SJSA1 (cell line): ENCODE results near the gene BAZ2B. TPM values are rescaled to one million over a fixed set of nuclear protein-coding genes. Genes with fewer than 3 reads are reported as not detected.
"Not testable (repeated sequence)": the region's sequence is repeated elsewhere in the genome, so short reads cannot be mapped to it uniquely, and the experiment has no call there.

Experiments used
- DNase-seq, 2 experiments: peaks; one replicate each; pipeline ENCODE4 v3.0.0-alpha.2; 2015 to 2020; ENCODE audit warnings: low spot score in 2 of 2, low read depth in 1 of 2
- H3K27ac ChIP-seq: fragments of 250-450 bp; sonication (Bioruptor Pico); 2 replicates; pipeline ENCODE4 v1.5.1; 2020; ENCODE audit warnings: mild to moderate bottlenecking, moderate library complexity
- H3K27me3 ChIP-seq: fragments of 250-450 bp; sonication (Bioruptor Pico); replicated peaks from 2 replicates; pipeline ENCODE4 v1.5.1; 2020; ENCODE audit warnings: mild to moderate bottlenecking, moderate library complexity
- H3K36me3 ChIP-seq: fragments of 250-450 bp; sonication (Bioruptor Pico); 2 replicates; pipeline ENCODE4 v1.5.1; 2020; ENCODE audit warnings: mild to moderate bottlenecking
- H3K4me1 ChIP-seq: fragments of 250-450 bp; sonication (Bioruptor Pico); replicated peaks from 2 replicates; pipeline ENCODE4 v1.6.1; 2021; ENCODE audit warnings: mild to moderate bottlenecking
- H3K4me3 ChIP-seq: fragments of 250-450 bp; sonication (Bioruptor Pico); 2 replicates; pipeline ENCODE4 v1.5.1; 2020; ENCODE audit warnings: mild to moderate bottlenecking
- H3K9me3 ChIP-seq: fragments of 250-450 bp; sonication (Bioruptor Pico); replicated peaks from 2 replicates; pipeline ENCODE4 v1.5.1; 2020; ENCODE audit warnings: mild to moderate bottlenecking
- total RNA-seq: library from RNA; depleted of rRNA; stranded (reverse); fragments of >200 nt; shearing (Covaris generic); gene quantifications from 2 replicates; pipeline ENCODE4 v1.2.3, GENCODE V29; 2014

The BAZ2B gene
- total RNA-seq, 1 experiment from 2014 or later: 15.0 TPM

DNA sequence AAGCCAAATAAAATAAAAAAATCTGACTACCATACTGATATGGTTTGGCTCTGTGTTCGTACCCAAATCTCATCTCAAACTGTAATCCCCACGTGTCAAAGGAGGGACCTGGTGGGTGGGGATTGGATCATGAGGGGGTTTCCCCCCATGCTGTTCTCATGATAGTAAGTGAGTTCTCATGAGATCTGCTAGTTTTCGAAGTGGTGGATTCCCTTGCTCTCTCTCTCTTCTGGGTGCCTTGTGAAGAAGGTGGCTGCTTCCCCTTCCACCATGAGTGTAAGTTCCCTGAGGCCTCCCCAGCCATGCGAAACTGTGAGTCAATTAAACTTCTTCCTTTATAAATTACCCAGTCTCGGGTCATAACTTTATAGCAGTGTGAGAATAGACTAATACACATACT lies 206.1 kb downstream of the BAZ2B start:
- Histone ChIP-seq H3K27ac (no peak overlapping the region), H3K36me3 (0 out of 2 replicates have a peak, but pooled peaks cover 3% of the 10 kb centered on the region), H3K4me1 (no peaks in the 10 kb centered on the region), H3K27me3 (no peaks in the 10 kb centered on the region), H3K9me3 (no peaks in the 10 kb centered on the region), H3K4me3 (no peak overlapping the region)
- DNase-seq: no peak

- Histone ChIP-seq H3K4me3 (no peak overlapping the region), H3K4me1 (no peaks in the 10 kb centered on the region), H3K36me3 (0 out of 2 replicates have a peak, but pooled peaks cover 3% of the 10 kb centered on the region), H3K27me3 (no peaks in the 10 kb centered on the region), H3K9me3 (no peaks in the 10 kb centered on the region), H3K27ac (no peak overlapping the region)
- DNase-seq: no peak
These were observed 207.1 kb downstream of the BAZ2B start for GRCh38 chr2:159409116-159409800.

DNA sequence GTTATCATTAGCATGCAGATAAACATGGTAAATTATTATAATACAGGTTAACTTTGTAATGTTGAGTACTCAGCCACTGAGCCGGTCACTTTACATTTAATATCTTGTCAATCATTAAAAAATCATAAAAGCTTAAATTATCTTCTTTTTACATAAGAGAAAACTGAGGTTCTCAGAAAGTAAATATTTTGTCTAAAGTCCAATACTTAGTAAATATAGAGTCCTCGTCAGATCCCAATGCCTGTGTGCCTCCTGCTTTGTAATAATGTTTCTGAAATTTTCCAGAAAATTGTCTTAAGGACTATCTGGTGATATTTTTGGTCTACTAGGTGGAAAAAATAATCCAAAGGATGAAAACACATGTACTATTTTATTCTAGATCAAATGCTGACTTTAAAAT lies 213.6 kb downstream of the BAZ2B start:
- no peak for DNase-seq
- Histone ChIP-seq H3K27ac (no peak overlapping the region), H3K36me3 (no peaks in the 10 kb centered on the region)

GRCh38 chr2:159402160-159402559 lies 214.2 kb downstream of the BAZ2B start:
- H3K36me3 ChIP-seq, H3K27me3 ChIP-seq, H3K27ac ChIP-seq, H3K4me3 ChIP-seq, DNase-seq, H3K9me3 ChIP-seq, H3K4me1 ChIP-seq: not testable (repeated sequence)

More for the DNA sequence above, 213.6 kb downstream of the BAZ2B start:
- Histone ChIP-seq H3K4me1 (no peaks in the 10 kb centered on the region), H3K27me3 (no peaks in the 10 kb centered on the region), H3K9me3 (no peaks in the 10 kb centered on the region), H3K4me3 (no peak overlapping the region)

DNA sequence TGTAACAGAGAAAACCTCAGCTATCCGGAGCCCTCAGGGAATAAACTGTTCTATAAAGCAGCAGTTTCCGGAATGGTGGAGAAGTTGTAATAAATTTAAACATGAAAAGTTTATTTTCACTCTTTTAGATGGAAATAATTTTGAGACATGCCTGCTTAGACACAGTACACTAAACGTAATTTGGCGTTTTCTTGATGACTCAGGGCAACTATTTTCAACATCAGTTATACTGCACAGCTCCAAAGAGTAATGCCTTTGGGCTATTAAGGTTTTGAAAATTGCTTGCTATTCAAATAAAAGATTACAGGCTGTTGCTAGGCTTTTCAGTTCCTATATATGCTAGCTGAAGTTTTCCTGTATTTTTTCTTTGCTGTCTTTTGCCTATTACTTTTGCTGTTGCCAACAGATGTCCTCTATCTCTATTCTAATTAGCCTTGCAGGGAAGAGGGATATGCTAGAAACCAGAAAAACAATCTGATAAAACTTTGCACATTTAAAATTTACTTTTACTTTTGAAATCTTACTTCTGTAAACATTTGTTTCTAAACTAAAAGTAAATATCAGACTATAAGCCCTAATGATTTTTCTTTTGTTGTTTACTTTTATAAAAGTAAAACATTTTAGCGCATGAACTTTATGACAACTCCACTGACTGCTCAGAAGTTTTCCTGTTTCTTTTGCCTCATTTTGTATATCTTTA lies 216.5 kb downstream of the BAZ2B start:
- no peak overlapping the region for H3K4me3 ChIP-seq
- H3K36me3 ChIP-seq: no peaks in the 10 kb centered on the region
- no peaks in the 10 kb centered on the region for H3K9me3 ChIP-seq
- H3K4me1 ChIP-seq: no peaks in the 10 kb centered on the region
- no peak overlapping the region for H3K27ac ChIP-seq
- DNase-seq: peak in 1 of 2 experiments; percentile 18
- no peaks in the 10 kb centered on the region for H3K27me3 ChIP-seq

DNA sequence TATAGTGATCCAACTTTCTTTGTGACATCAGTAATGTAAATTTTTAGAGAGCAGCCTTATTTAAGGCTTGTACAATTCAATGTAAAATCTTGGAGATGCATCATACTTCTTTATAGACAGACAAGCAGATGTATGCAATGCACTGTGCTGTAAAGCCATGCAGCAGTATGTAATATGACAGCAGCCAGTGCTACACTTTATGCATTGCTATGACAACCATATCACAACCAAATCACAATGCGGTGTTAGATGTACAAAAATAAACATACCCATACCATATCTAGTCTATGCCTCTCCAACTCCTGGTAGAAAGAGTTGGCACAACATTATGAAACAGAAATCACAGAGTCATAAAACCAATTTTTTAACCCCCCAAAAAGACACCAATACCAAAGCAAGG lies 219.5 kb downstream of the BAZ2B start:
- H3K27ac ChIP-seq: no peak overlapping the region
- no peaks in the 10 kb centered on the region for H3K36me3 ChIP-seq
- H3K4me1 ChIP-seq: no peaks in the 10 kb centered on the region
- H3K27me3 ChIP-seq: no peaks in the 10 kb centered on the region
- no peak for DNase-seq
- H3K4me3 ChIP-seq: no peak overlapping the region
- H3K9me3 ChIP-seq: no peaks in the 10 kb centered on the region

- Histone ChIP-seq H3K4me1 (no peaks in the 10 kb centered on the region), H3K9me3 (no peaks in the 10 kb centered on the region), H3K4me3 (no peak overlapping the region), H3K27ac (no peak overlapping the region), H3K36me3 (0 out of 2 replicates have a peak, but pooled peaks cover 3% of the 10 kb centered on the region), H3K27me3 (no peaks in the 10 kb centered on the region)
- DNase-seq: no peak
These were observed 233.8 kb downstream of the BAZ2B start for GRCh38 chr2:159382447-159383028.

- Histone ChIP-seq H3K4me3 (no peak overlapping the region), H3K4me1 (no peaks in the 10 kb centered on the region)
- DNase-seq: no peak
These were observed 234.8 kb downstream of the BAZ2B start for GRCh38 chr2:159381574-159381973.

GRCh38 chr2:159380685-159381239 lies 235.6 kb downstream of the BAZ2B start:
- Histone ChIP-seq H3K27ac (no peak overlapping the region), H3K9me3 (no peaks in the 10 kb centered on the region), H3K4me3 (no peak overlapping the region), H3K36me3 (0 out of 2 replicates have a peak, but pooled peaks cover 3% of the 10 kb centered on the region), H3K27me3 (no peaks in the 10 kb centered on the region), H3K4me1 (no peaks in the 10 kb centered on the region)
- no peak for DNase-seq

More at GRCh38 chr2:159381574-159381973, 234.8 kb downstream of the BAZ2B start:
- H3K27me3 ChIP-seq: no peaks in the 10 kb centered on the region
- no peak overlapping the region for H3K27ac ChIP-seq
- H3K9me3 ChIP-seq: no peaks in the 10 kb centered on the region
- H3K36me3 ChIP-seq: 0 out of 2 replicates have a peak, but pooled peaks cover 3% of the 10 kb centered on the region

- no peak for DNase-seq
- Histone ChIP-seq H3K36me3 (0 out of 2 replicates have a peak, but pooled peaks cover 3% of the 10 kb centered on the region), H3K4me3 (no peak overlapping the region), H3K9me3 (no peaks in the 10 kb centered on the region), H3K27me3 (no peaks in the 10 kb centered on the region), H3K4me1 (no peaks in the 10 kb centered on the region), H3K27ac (no peak overlapping the region)
These were observed 237.2 kb downstream of the BAZ2B start for GRCh38 chr2:159379181-159379580.

DNA sequence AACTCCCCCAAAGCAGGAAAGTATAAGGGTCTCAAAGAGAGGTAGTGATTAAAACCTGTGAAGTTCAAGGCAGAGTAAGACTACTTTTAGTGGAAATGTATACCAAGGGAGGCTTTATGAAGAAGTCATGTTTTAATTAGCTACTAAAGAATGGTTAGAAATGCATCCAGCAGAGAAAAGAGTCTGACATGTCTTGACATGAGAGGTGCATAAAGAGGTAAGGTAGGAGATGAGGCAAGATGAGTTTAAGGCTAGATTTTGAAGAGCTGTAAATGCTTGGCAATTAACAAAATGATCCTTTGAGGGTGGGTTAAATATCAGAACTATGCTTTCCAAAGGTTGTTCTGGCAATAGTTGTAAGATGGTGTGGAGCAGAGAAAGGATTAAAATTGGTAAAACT lies 241.1 kb downstream of the BAZ2B start:
- Histone ChIP-seq H3K4me1 (no peaks in the 10 kb centered on the region), H3K27ac (no peak overlapping the region), H3K36me3 (peaks cover 6% of the 10 kb centered on the region; the same call in 1 of the 2 replicates), H3K27me3 (no peaks in the 10 kb centered on the region), H3K4me3 (no peak overlapping the region), H3K9me3 (no peaks in the 10 kb centered on the region)
- no peak for DNase-seq

GRCh38 chr2:159371506-159371905 lies 244.8 kb downstream of the BAZ2B start:
- no peak overlapping the region for H3K4me3 ChIP-seq
- H3K36me3 ChIP-seq: peaks cover 6% of the 10 kb centered on the region; the same call in 1 of the 2 replicates
- no peaks in the 10 kb centered on the region for H3K4me1 ChIP-seq
- DNase-seq: no peak
- H3K27me3 ChIP-seq: no peaks in the 10 kb centered on the region
- H3K27ac ChIP-seq: no peak overlapping the region
- H3K9me3 ChIP-seq: no peaks in the 10 kb centered on the region

GRCh38 chr2:159366538-159366937 lies 249.8 kb downstream of the BAZ2B start:
- DNase-seq: no peak
- Histone ChIP-seq H3K27me3 (no peaks in the 10 kb centered on the region), H3K27ac (no peak overlapping the region), H3K4me3 (no peak overlapping the region), H3K4me1 (no peaks in the 10 kb centered on the region), H3K9me3 (no peaks in the 10 kb centered on the region), H3K36me3 (no peaks in the 10 kb centered on the region)

DNA sequence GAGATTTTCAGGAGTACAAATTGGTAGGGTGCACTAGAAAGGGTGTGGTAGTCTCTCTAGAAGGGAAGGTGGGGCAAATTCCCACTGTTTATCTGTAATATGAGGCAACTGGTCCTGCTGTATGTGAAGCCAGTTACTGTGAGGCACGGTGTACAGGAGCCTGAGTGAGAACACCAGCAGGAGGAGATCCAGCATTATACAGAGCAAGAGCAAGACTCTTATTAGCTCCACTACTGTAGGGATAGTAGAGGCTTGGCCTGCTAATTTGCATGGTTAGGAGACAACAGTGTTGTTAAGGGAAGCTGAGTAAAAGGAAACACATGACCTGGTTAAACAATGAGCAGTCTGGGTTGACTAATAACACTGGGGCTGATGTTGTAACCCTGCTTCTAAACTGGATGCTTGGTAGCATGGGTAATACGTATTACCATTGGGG lies 253.5 kb downstream of the BAZ2B start:
- no peak for DNase-seq
- Histone ChIP-seq H3K27ac (no peak overlapping the region), H3K4me3 (no peak overlapping the region), H3K36me3 (no peaks in the 10 kb centered on the region), H3K9me3 (no peaks in the 10 kb centered on the region), H3K4me1 (no peaks in the 10 kb centered on the region), H3K27me3 (no peaks in the 10 kb centered on the region)
